HG03066 (cell line): ENCODE results near the gene SERPINA1.

ENCODE experiments used
- ATAC-seq: cut with Tn5 transposase; IDR thresholded peaks from one replicate; pipeline ENCODE4 v1.9.1; 2021; ENCODE audit warnings: low read depth; ENCODE audit not compliant: unreplicated experiment

SERPINA1 gene

DNA sequence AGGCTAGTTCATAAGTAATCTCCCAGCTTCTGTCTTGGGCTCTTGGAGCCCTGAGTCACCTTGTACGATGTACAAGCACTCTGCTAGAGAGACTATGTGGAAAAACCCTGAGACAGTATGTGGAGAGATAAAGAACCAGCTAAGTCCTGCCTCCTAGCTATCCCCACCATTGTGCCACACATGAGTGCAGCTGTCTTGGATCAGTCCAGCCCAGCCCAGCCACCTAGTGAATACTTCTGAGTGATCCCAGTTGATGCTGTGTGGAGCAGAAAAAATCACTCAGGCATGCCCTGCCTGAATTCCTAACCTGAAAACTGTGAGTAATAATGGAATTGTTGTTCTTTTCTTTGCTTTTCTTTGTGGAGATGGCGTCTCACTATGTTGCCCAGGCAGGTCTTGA is 60.2 kb downstream of the SERPINA1 start:
- no peak for ATAC-seq
